ENCODE data around the gene NFIX. TPM values are rescaled to one million over a fixed set of nuclear protein-coding genes. Genes with fewer than 3 reads are reported as not detected.

The NFIX gene
- total RNA-seq, 1 donor, result 1.9 TPM

- H3K4me3 ChIP-seq (ENCODE audit: low read length), result no peak overlapping the region
- H3K27me3 ChIP-seq (ENCODE audit: insufficient read depth, low read length), result peaks cover 24% of the 10 kb centered on the region
- H3K9me3 ChIP-seq (ENCODE audit: low read depth, low read length), result no peaks in the 10 kb centered on the region
- H3K4me1 ChIP-seq (ENCODE audit: insufficient read depth, low read length), result peaks cover 30% of the 10 kb centered on the region
Observed at GRCh38 chr19:13025819-13026456, 30.7 kb downstream of the NFIX start.

DNA sequence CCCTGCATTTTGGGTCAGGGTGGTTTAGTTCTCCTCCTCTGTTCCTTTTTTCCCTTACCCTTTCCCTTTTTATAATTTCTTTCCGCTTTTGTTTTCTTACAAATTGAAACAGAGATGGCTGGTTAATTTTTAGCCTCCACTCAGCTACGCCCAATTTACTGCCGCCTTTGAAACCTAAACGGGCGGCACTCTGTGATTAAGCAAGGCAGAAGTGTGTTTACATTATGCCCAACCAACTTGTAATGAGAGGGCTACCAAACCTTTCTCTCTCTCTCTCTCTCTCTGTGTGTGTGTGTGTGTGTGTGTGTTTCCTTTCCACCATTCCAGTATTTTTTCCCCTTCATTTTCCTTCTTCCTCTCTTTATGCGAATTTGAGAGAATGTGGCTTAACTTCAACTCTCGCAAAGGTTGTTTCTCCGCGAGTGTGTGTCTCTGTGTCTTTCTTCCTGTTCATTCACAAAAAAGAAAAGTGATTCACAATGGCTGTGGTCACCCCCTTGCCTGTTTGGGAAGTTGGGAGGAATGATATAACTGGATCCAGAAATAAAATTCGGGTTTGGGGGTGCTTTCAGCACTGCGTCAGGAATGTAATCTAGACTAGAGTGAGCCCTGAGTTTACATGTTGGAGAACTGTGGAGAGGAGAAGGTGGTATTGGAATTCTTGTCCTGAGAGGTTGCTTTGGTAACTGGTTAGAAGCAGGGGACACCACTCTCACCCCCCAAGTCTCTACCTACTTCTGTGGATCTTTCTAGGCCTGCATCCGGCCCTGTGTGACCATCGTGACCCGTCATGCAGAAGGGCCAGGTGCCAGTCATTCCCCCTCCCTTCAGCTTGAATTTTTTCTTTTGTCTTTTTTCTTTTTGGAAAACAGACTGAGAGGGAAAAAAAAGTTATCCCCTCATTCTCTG, 31.4 kb downstream of the NFIX start:
- Histone ChIP-seq H3K27me3 (ENCODE audit: insufficient read depth, low read length) (peaks cover 24% of the 10 kb centered on the region), H3K4me1 (ENCODE audit: insufficient read depth, low read length) (peaks cover 30% of the 10 kb centered on the region), H3K9me3 (ENCODE audit: low read depth, low read length) (no peaks in the 10 kb centered on the region), H3K4me3 (ENCODE audit: low read length) (no peak overlapping the region)

- Histone ChIP-seq H3K4me3 (ENCODE audit: low read length) (no peak overlapping the region), H3K4me1 (ENCODE audit: insufficient read depth, low read length) (peaks cover 24% of the 10 kb centered on the region), H3K27me3 (ENCODE audit: insufficient read depth, low read length) (peaks cover 24% of the 10 kb centered on the region), H3K9me3 (ENCODE audit: low read depth, low read length) (no peaks in the 10 kb centered on the region)
Observed at GRCh38 chr19:13027557-13027956, 32.3 kb downstream of the NFIX start.

- H3K4me3 ChIP-seq (ENCODE audit: low read length), result no peak overlapping the region
- H3K4me1 ChIP-seq (ENCODE audit: insufficient read depth, low read length), result peaks cover 19% of the 10 kb centered on the region
- H3K27me3 ChIP-seq (ENCODE audit: insufficient read depth, low read length), result peaks cover 22% of the 10 kb centered on the region
- no peaks in the 10 kb centered on the region for H3K9me3 ChIP-seq (ENCODE audit: low read depth, low read length)
Observed at GRCh38 chr19:13028027-13028426, 32.8 kb downstream of the NFIX start.

DNA sequence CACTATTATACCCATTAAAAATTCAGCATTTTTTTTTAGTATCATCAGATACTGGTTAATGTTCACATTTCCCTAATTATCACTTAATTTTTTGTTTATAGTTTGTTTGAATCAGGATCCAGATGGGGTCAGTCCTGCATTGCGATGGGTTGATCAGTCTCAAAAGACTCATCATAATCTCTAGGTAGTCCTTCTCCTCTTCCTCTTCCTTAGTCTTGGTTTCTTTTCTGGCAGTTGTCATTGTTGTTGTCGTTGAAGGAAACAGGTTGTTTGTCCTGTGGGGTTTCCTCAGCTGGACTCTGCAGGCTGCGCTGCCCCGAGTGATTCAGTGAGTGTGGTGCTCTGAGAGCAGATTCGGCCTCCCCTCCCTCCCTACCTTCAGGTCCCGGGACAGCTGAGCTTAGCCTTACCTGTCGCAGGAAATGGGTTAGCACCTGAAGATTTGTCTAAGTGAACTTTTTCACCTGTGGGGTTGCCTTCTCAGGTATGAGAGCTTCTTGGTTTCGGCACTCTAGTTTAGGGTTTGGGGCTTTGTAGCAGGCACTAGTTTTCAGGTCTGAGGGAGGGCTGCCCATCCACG, 34.1 kb downstream of the NFIX start:
- Histone ChIP-seq H3K4me3 (ENCODE audit: low read length) (no peak overlapping the region), H3K4me1 (ENCODE audit: insufficient read depth, low read length) (peaks cover 6% of the 10 kb centered on the region), H3K27me3 (ENCODE audit: insufficient read depth, low read length) (peaks cover 14% of the 10 kb centered on the region), H3K9me3 (ENCODE audit: low read depth, low read length) (no peaks in the 10 kb centered on the region)

DNA sequence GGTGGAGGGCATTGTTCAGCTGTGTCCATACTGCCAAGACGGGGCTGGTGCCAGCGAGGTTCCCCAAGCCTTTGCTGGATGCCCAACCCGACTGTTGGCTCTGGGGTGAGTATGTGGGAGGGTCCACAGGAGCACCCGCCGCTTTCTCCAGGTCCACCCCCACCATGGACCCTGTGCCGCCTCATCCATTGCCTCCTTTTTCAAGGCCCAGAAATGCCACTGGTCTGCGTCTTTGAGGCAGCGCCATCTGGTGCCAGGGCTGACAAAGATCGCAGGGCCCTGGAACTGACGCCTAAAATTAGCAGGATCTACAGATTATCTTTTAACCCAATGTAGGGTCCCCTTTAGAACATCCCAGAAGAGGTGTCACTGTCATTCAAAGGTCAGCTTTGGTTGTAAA, 34.6 kb downstream of the NFIX start:
- Histone ChIP-seq H3K9me3 (ENCODE audit: low read depth, low read length) (no peaks in the 10 kb centered on the region), H3K4me3 (ENCODE audit: low read length) (no peak overlapping the region), H3K27me3 (ENCODE audit: insufficient read depth, low read length) (peaks cover 9% of the 10 kb centered on the region), H3K4me1 (ENCODE audit: insufficient read depth, low read length) (peaks cover 1% of the 10 kb centered on the region)

DNA sequence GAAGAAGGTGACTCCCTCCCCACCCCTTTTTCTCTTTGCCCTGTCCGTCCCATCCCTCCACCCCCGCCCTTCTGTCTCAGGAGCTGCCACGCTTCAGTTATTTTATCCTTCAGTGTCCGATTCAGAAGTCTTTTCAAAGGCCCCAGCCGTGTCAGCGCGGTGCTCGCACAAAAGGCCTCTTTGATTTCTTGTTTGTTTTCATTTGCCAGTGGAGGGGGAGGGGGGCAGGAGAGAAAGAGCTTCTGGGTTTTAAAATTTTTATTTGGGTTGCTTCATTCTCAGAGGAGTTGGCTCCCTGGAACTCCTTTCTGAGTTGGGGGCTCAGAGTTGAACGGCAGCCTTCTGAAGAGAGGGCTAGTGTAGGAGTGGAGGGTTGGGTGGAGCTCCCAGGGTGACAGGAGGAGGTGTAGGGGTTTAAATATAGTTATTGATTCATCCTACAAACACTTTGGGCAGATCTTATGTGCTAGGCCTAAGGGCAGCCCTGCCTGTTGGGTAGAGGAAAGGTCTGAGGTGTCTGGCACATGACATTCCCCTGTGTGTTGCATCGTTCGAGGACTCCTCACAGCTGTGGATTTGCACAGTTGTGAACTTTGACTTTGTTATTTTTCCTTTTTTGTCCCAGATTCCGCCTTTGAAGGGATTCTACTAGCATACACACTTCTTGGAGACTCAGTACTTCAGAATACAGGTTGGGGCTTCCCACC, 36.8 kb downstream of the NFIX start:
- Histone ChIP-seq H3K9me3 (ENCODE audit: low read depth, low read length) (no peaks in the 10 kb centered on the region), H3K4me3 (ENCODE audit: low read length) (no peak overlapping the region), H3K27me3 (ENCODE audit: insufficient read depth, low read length) (no peaks in the 10 kb centered on the region), H3K4me1 (ENCODE audit: insufficient read depth, low read length) (no peaks in the 10 kb centered on the region)

DNA sequence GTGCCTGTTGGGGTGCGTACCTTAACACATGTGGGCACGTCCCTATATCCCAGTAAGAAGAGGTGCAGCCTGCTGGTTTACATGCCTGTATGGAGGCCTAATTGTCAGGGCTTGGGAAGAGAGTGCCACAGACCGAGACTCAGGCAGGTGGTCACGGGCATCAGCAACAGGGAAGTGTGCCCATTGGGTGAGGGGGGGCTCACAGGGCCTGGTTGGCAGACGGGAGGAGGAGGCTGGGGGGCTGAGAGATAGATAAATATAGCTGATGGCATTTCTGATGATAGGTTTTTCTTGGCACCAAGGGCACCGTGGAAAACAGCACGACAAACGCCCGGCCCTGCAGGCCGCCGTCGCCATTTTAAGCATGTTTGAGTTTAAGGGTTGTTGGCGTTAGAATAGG, 37.6 kb downstream of the NFIX start:
- Histone ChIP-seq H3K4me1 (ENCODE audit: insufficient read depth, low read length) (no peaks in the 10 kb centered on the region), H3K27me3 (ENCODE audit: insufficient read depth, low read length) (no peaks in the 10 kb centered on the region), H3K9me3 (ENCODE audit: low read depth, low read length) (no peaks in the 10 kb centered on the region), H3K4me3 (ENCODE audit: low read length) (no peak overlapping the region)

GRCh38 chr19:13033244-13033643, 38.0 kb downstream of the NFIX start:
- Histone ChIP-seq H3K4me3 (ENCODE audit: low read length) (no peak overlapping the region), H3K27me3 (ENCODE audit: insufficient read depth, low read length) (no peaks in the 10 kb centered on the region), H3K9me3 (ENCODE audit: low read depth, low read length) (no peaks in the 10 kb centered on the region), H3K4me1 (ENCODE audit: insufficient read depth, low read length) (no peaks in the 10 kb centered on the region)

DNA sequence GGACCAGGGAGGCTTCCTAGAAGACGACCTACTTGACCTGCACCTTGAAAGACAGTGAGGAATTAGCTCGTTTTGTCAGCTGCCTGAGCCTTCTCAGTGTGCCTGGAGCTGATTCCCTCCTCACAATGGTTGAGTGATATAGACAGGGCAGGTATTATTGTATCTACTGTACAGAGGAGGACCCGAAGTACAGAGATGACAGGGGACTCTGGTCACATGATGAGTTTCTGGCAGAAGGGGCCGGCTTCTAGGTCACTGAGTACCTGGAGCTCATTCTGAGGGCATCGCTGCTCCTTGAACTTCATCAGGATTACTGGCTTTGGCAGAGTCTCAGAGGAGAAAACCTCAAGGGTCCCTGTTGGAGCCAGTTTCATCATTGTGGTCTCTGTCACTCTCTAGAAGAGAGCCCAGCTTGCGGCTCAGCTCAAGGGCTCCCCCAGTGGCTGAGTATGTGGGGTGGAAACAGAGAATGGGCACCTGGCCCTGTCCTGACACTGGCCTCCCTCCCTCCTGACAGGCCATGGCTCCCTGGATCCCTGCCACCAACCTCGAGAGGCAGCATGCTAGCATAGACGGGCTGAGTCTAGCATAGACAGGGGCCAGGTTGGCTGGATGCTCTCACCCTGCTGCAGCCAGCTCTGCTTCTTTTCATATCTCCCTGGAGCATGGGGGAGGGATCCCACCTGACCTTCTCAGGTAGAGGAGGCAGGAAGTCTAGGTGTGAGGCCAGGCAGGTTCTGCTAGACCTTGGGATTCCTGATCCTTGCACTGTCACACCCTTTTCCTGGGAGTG, 38.7 kb downstream of the NFIX start:
- Histone ChIP-seq H3K27me3 (ENCODE audit: insufficient read depth, low read length) (no peaks in the 10 kb centered on the region), H3K4me1 (ENCODE audit: insufficient read depth, low read length) (no peaks in the 10 kb centered on the region), H3K4me3 (ENCODE audit: low read length) (no peak overlapping the region), H3K9me3 (ENCODE audit: low read depth, low read length) (no peaks in the 10 kb centered on the region)

DNA sequence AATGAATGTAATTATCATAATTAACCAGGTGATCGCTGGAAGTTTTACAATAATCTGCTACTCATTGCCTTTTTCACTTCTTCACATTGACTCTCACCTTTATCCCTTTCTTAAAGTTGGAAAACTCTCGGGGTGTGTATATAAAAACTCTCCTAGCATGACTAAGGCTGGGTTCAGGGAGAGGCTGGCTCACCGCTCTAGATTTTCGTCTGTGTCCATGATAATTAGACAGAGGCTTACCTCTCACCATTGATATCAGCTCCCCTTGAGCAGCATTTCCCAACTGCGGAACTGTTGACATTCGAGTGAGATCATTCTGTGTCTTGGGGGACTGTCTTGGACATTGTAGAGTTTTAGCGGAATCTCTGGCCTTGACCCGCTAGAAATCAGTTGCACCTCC, 39.4 kb downstream of the NFIX start:
- no peak overlapping the region for H3K4me3 ChIP-seq (ENCODE audit: low read length)
- no peaks in the 10 kb centered on the region for H3K4me1 ChIP-seq (ENCODE audit: insufficient read depth, low read length)
- no peaks in the 10 kb centered on the region for H3K27me3 ChIP-seq (ENCODE audit: insufficient read depth, low read length)
- no peaks in the 10 kb centered on the region for H3K9me3 ChIP-seq (ENCODE audit: low read depth, low read length)

GRCh38 chr19:13035820-13036365, 40.6 kb downstream of the NFIX start:
- Histone ChIP-seq H3K9me3 (ENCODE audit: low read depth, low read length) (no peaks in the 10 kb centered on the region), H3K27me3 (ENCODE audit: insufficient read depth, low read length) (no peaks in the 10 kb centered on the region), H3K4me1 (ENCODE audit: insufficient read depth, low read length) (no peaks in the 10 kb centered on the region), H3K4me3 (ENCODE audit: low read length) (no peak overlapping the region)

- no peak overlapping the region for H3K4me3 ChIP-seq (ENCODE audit: low read length)
- H3K4me1 ChIP-seq (ENCODE audit: insufficient read depth, low read length), result no peaks in the 10 kb centered on the region
- H3K27me3 ChIP-seq (ENCODE audit: insufficient read depth, low read length), result no peaks in the 10 kb centered on the region
Observed at GRCh38 chr19:13036366-13036976, 41.2 kb downstream of the NFIX start.

GRCh38 chr19:13037161-13037560, 41.9 kb downstream of the NFIX start:
- H3K27me3 ChIP-seq (ENCODE audit: insufficient read depth, low read length), result no peaks in the 10 kb centered on the region
- H3K4me3 ChIP-seq (ENCODE audit: low read length), result no peak overlapping the region
- no peaks in the 10 kb centered on the region for H3K9me3 ChIP-seq (ENCODE audit: low read depth, low read length)
- no peaks in the 10 kb centered on the region for H3K4me1 ChIP-seq (ENCODE audit: insufficient read depth, low read length)

More at GRCh38 chr19:13036366-13036976, 41.2 kb downstream of the NFIX start:
- no peaks in the 10 kb centered on the region for H3K9me3 ChIP-seq (ENCODE audit: low read depth, low read length)

All from mononuclear cell (primary cell).